ENCODE measurements around the gene ZNF710. TPM values are rescaled to one million over a fixed set of nuclear protein-coding genes. Genes with fewer than 3 reads are reported as not detected.

ZNF710 gene
- total and polyA plus RNA-seq, 9 of the 15 experiments (the other 6 are each of a cell fraction or from before 2014, with no cell fraction given), result 0.56 to 14.2 (median 5.2) TPM

DNA sequence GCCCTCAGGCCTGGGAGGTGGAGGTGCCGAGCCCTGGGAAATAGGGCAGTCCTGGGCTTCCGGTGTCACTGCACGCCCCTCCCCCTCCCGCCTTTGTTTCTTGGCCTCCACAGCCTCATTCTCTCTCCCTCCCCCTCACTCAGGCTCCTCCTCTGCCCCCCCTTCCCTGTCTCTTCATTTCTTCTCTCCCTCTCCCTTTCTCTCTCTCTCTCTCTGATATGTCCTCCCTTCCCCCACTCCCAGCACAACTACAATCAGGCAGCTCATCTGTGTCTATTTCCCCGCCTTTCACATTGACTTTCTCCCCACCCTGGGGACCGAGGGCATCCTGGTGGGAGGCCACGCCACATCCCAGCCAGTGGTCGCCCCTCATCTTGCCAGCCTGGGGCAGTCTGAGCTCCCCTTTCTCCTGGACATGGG lies 60.9 kb downstream of the ZNF710 start:
- DNase-seq (ENCODE audit: extremely low read depth in 1 of 4, low spot score in 3 of 4), result peak; percentile 79 to 93 (median 86)
- Histone ChIP-seq H3K27ac (ENCODE audit: extremely low read depth, low read depth, low read length) (peak overlapping the region; percentile 85), H3K4me3 (no peak overlapping the region), H2AFZ (ENCODE audit: low read depth, low read length) (peak overlapping the region; percentile 80), H3K4me1 (replicated peaks in 1 of 2; ENCODE audit: control insufficient read depth in 2 of 2, insufficient read depth in 2 of 2, low read length in 2 of 2) (peaks cover 52 to 56% of the 10 kb centered on the region in 2 experiments), H3K27me3 (ENCODE audit: control insufficient read depth in 2 of 2, insufficient read depth in 2 of 2, low read length in 2 of 2) (no peaks in the 10 kb centered on the region), H3K9me1 (ENCODE audit: control insufficient read depth, insufficient read depth, low read length) (no peaks in the 10 kb centered on the region), H3K9ac (ENCODE audit: insufficient read depth in 1 of 2, low read depth in 2 of 2, low read length in 2 of 2) (peak overlapping the region; percentile 68 to 80), H3K9me3 (replicated peaks; ENCODE audit: control insufficient read depth, insufficient read depth, low read depth, low read length) (no peaks in the 10 kb centered on the region), H3K36me3 (ENCODE audit: control insufficient read depth, insufficient read depth, low read length) (no peaks in the 10 kb centered on the region), H3K79me2 (ENCODE audit: control insufficient read depth, insufficient read depth, low read length) (peaks cover 7% of the 10 kb centered on the region; the same call in 2 of the 3 replicates), H3K4me2 (ENCODE audit: insufficient read depth, low read length) (peak overlapping the region; percentile 66), H4K20me1 (replicated peaks; ENCODE audit: control insufficient read depth, insufficient read depth, low read length) (no peaks in the 10 kb centered on the region)
- in situ Hi-C loops (cut with MboI) (no loop called here), intact Hi-C loops (cut with micrococcal nuclease) (no loop called here)
- BruUV-seq (replicated peaks), result no TSS peak
- FAIRE-seq, result peak; percentile 81
- WGBS (ENCODE audit: insufficient coverage, low coverage, missing lambda C conversion rate), result 38% methylated on average over 4 of the region's 8 CpGs
- ChIA-PET CTCF (ENCODE audit: low intra/inter-chr PET ratio) (no interaction called here), POLR2A (no interaction called here)
- ATAC-seq, result peak; percentile 88
- no peak for TF ChIP-seq SMARCA5 (IDR thresholded peaks at IDR 0.05)
- TF ChIP-seq JUND (IDR thresholded peaks at IDR 0.05; ENCODE audit: borderline replicate concordance, low read depth, low read length), result peak; percentile 26; the same call in 1 of the 2 replicates
- TF ChIP-seq JUND (tag; IDR thresholded peaks at IDR 0.05; ENCODE audit: borderline replicate concordance, low read depth, low read length), result peak; percentile 8; the same call in 1 of the 3 replicates
- peak; percentile 81 to 86 for TF ChIP-seq TRIM24 (IDR thresholded peaks at IDR 0.05)
- TF ChIP-seq MYBL2 (IDR thresholded peaks at IDR 0.05; ENCODE audit: low read depth), result no peak
- no peak for TF ChIP-seq MYBL2 (CRISPR knock-in tag; IDR thresholded peaks at IDR 0.05; ENCODE audit: borderline replicate concordance)
- TF ChIP-seq, protein P1, sequence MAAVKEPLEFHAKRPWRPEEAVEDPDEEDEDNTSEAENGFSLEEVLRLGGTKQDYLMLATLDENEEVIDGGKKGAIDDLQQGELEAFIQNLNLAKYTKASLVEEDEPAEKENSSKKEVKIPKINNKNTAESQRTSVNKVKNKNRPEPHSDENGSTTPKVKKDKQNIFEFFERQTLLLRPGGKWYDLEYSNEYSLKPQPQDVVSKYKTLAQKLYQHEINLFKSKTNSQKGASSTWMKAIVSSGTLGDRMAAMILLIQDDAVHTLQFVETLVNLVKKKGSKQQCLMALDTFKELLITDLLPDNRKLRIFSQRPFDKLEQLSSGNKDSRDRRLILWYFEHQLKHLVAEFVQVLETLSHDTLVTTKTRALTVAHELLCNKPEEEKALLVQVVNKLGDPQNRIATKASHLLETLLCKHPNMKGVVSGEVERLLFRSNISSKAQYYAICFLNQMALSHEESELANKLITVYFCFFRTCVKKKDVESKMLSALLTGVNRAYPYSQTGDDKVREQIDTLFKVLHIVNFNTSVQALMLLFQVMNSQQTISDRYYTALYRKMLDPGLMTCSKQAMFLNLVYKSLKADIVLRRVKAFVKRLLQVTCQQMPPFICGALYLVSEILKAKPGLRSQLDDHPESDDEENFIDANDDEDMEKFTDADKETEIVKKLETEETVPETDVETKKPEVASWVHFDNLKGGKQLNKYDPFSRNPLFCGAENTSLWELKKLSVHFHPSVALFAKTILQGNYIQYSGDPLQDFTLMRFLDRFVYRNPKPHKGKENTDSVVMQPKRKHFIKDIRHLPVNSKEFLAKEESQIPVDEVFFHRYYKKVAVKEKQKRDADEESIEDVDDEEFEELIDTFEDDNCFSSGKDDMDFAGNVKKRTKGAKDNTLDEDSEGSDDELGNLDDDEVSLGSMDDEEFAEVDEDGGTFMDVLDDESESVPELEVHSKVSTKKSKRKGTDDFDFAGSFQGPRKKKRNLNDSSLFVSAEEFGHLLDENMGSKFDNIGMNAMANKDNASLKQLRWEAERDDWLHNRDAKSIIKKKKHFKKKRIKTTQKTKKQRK (IDR thresholded peaks at IDR 0.05; ENCODE audit: borderline replicate concordance, low read depth, low read length), result no peak
- TF ChIP-seq NCOA4 (IDR thresholded peaks at IDR 0.05; ENCODE audit: partially characterized antibody), result peak; percentile 62
- TF ChIP-seq, protein P2, sequence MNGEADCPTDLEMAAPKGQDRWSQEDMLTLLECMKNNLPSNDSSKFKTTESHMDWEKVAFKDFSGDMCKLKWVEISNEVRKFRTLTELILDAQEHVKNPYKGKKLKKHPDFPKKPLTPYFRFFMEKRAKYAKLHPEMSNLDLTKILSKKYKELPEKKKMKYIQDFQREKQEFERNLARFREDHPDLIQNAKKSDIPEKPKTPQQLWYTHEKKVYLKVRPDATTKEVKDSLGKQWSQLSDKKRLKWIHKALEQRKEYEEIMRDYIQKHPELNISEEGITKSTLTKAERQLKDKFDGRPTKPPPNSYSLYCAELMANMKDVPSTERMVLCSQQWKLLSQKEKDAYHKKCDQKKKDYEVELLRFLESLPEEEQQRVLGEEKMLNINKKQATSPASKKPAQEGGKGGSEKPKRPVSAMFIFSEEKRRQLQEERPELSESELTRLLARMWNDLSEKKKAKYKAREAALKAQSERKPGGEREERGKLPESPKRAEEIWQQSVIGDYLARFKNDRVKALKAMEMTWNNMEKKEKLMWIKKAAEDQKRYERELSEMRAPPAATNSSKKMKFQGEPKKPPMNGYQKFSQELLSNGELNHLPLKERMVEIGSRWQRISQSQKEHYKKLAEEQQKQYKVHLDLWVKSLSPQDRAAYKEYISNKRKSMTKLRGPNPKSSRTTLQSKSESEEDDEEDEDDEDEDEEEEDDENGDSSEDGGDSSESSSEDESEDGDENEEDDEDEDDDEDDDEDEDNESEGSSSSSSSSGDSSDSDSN (IDR thresholded peaks at IDR 0.05; ENCODE audit: borderline replicate concordance in 1 of 2, low read depth in 2 of 2, low read length in 2 of 2), result 0 out of 4 replicates have a peak, but pooled peaks of 1 of the 2 experiments have one; percentile 25
- TF ChIP-seq, protein P3, sequence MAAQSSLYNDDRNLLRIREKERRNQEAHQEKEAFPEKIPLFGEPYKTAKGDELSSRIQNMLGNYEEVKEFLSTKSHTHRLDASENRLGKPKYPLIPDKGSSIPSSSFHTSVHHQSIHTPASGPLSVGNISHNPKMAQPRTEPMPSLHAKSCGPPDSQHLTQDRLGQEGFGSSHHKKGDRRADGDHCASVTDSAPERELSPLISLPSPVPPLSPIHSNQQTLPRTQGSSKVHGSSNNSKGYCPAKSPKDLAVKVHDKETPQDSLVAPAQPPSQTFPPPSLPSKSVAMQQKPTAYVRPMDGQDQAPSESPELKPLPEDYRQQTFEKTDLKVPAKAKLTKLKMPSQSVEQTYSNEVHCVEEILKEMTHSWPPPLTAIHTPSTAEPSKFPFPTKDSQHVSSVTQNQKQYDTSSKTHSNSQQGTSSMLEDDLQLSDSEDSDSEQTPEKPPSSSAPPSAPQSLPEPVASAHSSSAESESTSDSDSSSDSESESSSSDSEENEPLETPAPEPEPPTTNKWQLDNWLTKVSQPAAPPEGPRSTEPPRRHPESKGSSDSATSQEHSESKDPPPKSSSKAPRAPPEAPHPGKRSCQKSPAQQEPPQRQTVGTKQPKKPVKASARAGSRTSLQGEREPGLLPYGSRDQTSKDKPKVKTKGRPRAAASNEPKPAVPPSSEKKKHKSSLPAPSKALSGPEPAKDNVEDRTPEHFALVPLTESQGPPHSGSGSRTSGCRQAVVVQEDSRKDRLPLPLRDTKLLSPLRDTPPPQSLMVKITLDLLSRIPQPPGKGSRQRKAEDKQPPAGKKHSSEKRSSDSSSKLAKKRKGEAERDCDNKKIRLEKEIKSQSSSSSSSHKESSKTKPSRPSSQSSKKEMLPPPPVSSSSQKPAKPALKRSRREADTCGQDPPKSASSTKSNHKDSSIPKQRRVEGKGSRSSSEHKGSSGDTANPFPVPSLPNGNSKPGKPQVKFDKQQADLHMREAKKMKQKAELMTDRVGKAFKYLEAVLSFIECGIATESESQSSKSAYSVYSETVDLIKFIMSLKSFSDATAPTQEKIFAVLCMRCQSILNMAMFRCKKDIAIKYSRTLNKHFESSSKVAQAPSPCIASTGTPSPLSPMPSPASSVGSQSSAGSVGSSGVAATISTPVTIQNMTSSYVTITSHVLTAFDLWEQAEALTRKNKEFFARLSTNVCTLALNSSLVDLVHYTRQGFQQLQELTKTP (IDR thresholded peaks at IDR 0.05; ENCODE audit: low read depth in 1 of 2, partially characterized antibody in 2 of 2), result peak; percentile 61 to 86
- peak; percentile 59 for TF ChIP-seq GATA2 (CRISPR knock-in tag; IDR thresholded peaks at IDR 0.05)

Measured in K562 (cell line).